IMR-90 (cell line): Measurements from ENCODE around the gene C3orf18. TPM values are rescaled to one million over a fixed set of nuclear protein-coding genes. Genes with fewer than 3 reads are reported as not detected.
A peak's percentile ranks its signal among the peaks of the same experiment; 100 is the strongest.

Experiments used
- ATAC-seq: fragments of 200-7000 bp; cut with Tn5 transposase; 2 replicates; pipeline ENCODE4 v1.9.1; 2020; ENCODE audit warnings: low read depth, mild to moderate bottlenecking, moderate library complexity
- BruUV-seq: library from RNA; stranded (reverse); fragments of 400-500 nt; replicated peaks from 2 replicates; lab custom pipeline; 2021; lab: Mats Ljungman, UMichigan
- CTCF ChIA-PET: fragments of 300-600 bp; formaldehyde crosslinking; extraction: SDS; loops from one replicate; lab custom pipeline; 2021; ENCODE audit warnings: antibody characterized with exemption; lab: Yijun Ruan, JAX
- POLR2A ChIA-PET: fragments of 300-600 bp; sonication (Branson Sonifier 250); formaldehyde crosslinking; loops from one replicate; lab custom pipeline; 2022; ENCODE audit warnings: antibody characterized with exemption; ENCODE audit not compliant: unreplicated experiment; lab: Charles Lee
- DNase-seq: peaks from one replicate; pipeline ENCODE4 v3.0.0; 2013
- H2AFZ ChIP-seq: replicated peaks from 2 replicates; pipeline ENCODE3; 2013; ENCODE audit warnings: low read length, mild to moderate bottlenecking; ENCODE audit not compliant: poor library complexity
- H2AK5ac ChIP-seq: 2 replicates; pipeline ENCODE4 v1.6.1; 2013; ENCODE audit warnings: low read depth, low read length, inconsistent platforms
- H2AK9ac ChIP-seq: replicated peaks from 2 replicates; pipeline ENCODE3; 2013; ENCODE audit warnings: mild to moderate bottlenecking, low read depth, low read length, moderate library complexity; ENCODE audit not compliant: poor library complexity
- H2BK120ac ChIP-seq: 2 replicates; pipeline ENCODE4 v1.6.1; 2013; ENCODE audit warnings: low read depth, low read length, inconsistent platforms
- H2BK15ac ChIP-seq: 3 replicates; pipeline ENCODE4 v1.6.1; 2013; ENCODE audit warnings: low read depth, low read length, inconsistent platforms
- H2BK20ac ChIP-seq: 2 replicates; pipeline ENCODE4 v1.6.1; 2013; ENCODE audit warnings: low read depth, mild to moderate bottlenecking, inconsistent platforms, low read length, moderate library complexity
- H2BK5ac ChIP-seq: 2 replicates; pipeline ENCODE4 v1.6.1; 2013; ENCODE audit warnings: mild to moderate bottlenecking, low read depth, low read length, inconsistent platforms; ENCODE audit not compliant: poor library complexity, severe bottlenecking
- H3K14ac ChIP-seq: replicated peaks from 2 replicates; pipeline ENCODE4 v1.6.1; 2013; ENCODE audit warnings: low read depth, low read length, inconsistent platforms
- H3K18ac ChIP-seq: 2 replicates; pipeline ENCODE4 v1.6.1; 2013; ENCODE audit warnings: low read depth, low read length, control low read depth
- H3K23ac ChIP-seq: 2 replicates; pipeline ENCODE4 v1.6.1; 2013; ENCODE audit warnings: low read depth, low read length, inconsistent platforms
- H3K27ac ChIP-seq: 2 replicates; pipeline ENCODE4 v1.5.1; 2013; ENCODE audit warnings: mild to moderate bottlenecking, control low read depth, low read length; ENCODE audit not compliant: insufficient read depth
- H3K27me3 ChIP-seq: 2 replicates; pipeline ENCODE4 v1.6.1; 2013; ENCODE audit warnings: low read length; ENCODE audit not compliant: control insufficient read depth, insufficient read depth
- H3K36me3 ChIP-seq: 2 replicates; pipeline ENCODE4 v1.6.1; 2013; ENCODE audit warnings: low read length, mixed read lengths; ENCODE audit not compliant: control insufficient read depth, insufficient read depth
- H3K4ac ChIP-seq: 2 replicates; pipeline ENCODE4 v1.6.1; 2013; ENCODE audit warnings: low read depth, low read length, inconsistent platforms
- H3K4me1 ChIP-seq: 2 replicates; pipeline ENCODE4 v1.6.1; 2013; ENCODE audit warnings: low read length, mixed read lengths; ENCODE audit not compliant: control insufficient read depth, insufficient read depth
- H3K4me2 ChIP-seq: 2 replicates; pipeline ENCODE4 v1.6.1; 2013; ENCODE audit warnings: low read depth, mild to moderate bottlenecking, control low read depth, low read length, moderate library complexity
- H3K4me3 ChIP-seq: 2 replicates; pipeline ENCODE4 v1.5.1; 2013; ENCODE audit warnings: low read depth, mild to moderate bottlenecking, control low read depth, low read length, moderate library complexity; ENCODE audit not compliant: insufficient read depth
- H3K56ac ChIP-seq: 2 replicates; pipeline ENCODE4 v1.6.1; 2013; ENCODE audit warnings: low read length, inconsistent platforms; ENCODE audit not compliant: insufficient read depth; ENCODE audit errors: extremely low read depth
- H3K79me1 ChIP-seq, 2 experiments: 2 replicates each; pipeline ENCODE4 v1.6.1; 2013; ENCODE audit warnings: low read length in 2 of 2, inconsistent platforms in 1 of 2, low read depth in 1 of 2
- H3K9ac ChIP-seq: 2 replicates; pipeline ENCODE4 v1.6.1; 2013; ENCODE audit warnings: low read depth, low read length, control low read depth
- H3K9me1 ChIP-seq: 2 replicates; pipeline ENCODE4 v1.6.1; 2013; ENCODE audit warnings: low read length, inconsistent platforms; ENCODE audit not compliant: insufficient read depth
- H3K9me3 ChIP-seq: 2 replicates; pipeline ENCODE4 v1.6.1; 2013; ENCODE audit warnings: low read length; ENCODE audit not compliant: control insufficient read depth, insufficient read depth
- H4K20me1 ChIP-seq: 2 replicates; pipeline ENCODE4 v1.6.1; 2013; ENCODE audit warnings: low read length, inconsistent platforms; ENCODE audit not compliant: insufficient read depth
- H4K5ac ChIP-seq: 2 replicates; pipeline ENCODE4 v1.6.1; 2013; ENCODE audit warnings: mild to moderate bottlenecking, low read depth, low read length, control low read depth
- H4K8ac ChIP-seq, 2 experiments: 2 replicates each; pipeline ENCODE4 v1.6.1; 2013; ENCODE audit warnings: low read depth in 2 of 2, low read length in 2 of 2, control low read depth in 1 of 2, inconsistent platforms in 1 of 2
- H4K91ac ChIP-seq: 2 replicates; pipeline ENCODE4 v1.6.1; 2013; ENCODE audit warnings: low read depth, low read length, inconsistent platforms; ENCODE audit not compliant: insufficient read depth
- BHLHE40 ChIP-seq: fragments of 150-350 bp; IDR thresholded peaks from 2 replicates; pipeline ENCODE4 v1.6.1; 2016; ENCODE audit warnings: mild to moderate bottlenecking, low read depth, low read length
- CEBPB ChIP-seq: IDR thresholded peaks from 2 replicates; pipeline ENCODE4 v1.6.1; 2012; ENCODE audit warnings: low read depth, low read length, improper control_type of control experiment
- WGBS, 2 experiments: methylation state at CpG; one replicate each; pipeline versions ENCODE4 v1.1.5 to v1.1.7; 2013; ENCODE audit warnings: missing lambda C conversion rate in 2 of 2; ENCODE audit not compliant: insufficient read length in 1 of 2; ENCODE audit errors: extremely low coverage in 2 of 2; 5-methylcytosine and 5-hydroxymethylcytosine counted together
- dilution Hi-C: fragments of 300-500 bp; cut with HindIII; formaldehyde crosslinking; loops from one replicate; pipeline ENCODE4 v1.14.3; 2018; ENCODE audit warnings: low sequenced_read_pairs; ENCODE audit not compliant: unreplicated experiment
- in situ Hi-C: fragments of 300-500 bp; cut with MboI; formaldehyde crosslinking; loops from 3 replicates; pipeline ENCODE4 v1.14.3; 2019; ENCODE audit warnings: low sequenced_read_pairs, inconsistent platforms, mixed read lengths
- intact Hi-C: fragments of 100-400 bp; cut with micrococcal nuclease; formaldehyde crosslinking; loops from 2 replicates; pipeline ENCODE4 v1.10.0; 2022
- polyA plus RNA-seq, 3 experiments: library from polyadenylated mRNA; depleted of rRNA; stranded (reverse); fragments of >200 nt; gene quantifications; 2 replicates each; pipeline ENCODE4 v1.2.3, GENCODE V29; 2012; ENCODE audit warnings: low replicate concordance in 1 of 3
- total RNA-seq: library from RNA; depleted of rRNA; stranded (reverse); fragments of >200 nt; gene quantifications from 2 replicates; pipeline ENCODE4 v1.2.3, GENCODE V29; 2012

Gene C3orf18
- total and polyA plus RNA-seq, 2 of the 4 experiments (the other 2 are of a cell fraction) = 6.8 to 10.6 TPM

DNA sequence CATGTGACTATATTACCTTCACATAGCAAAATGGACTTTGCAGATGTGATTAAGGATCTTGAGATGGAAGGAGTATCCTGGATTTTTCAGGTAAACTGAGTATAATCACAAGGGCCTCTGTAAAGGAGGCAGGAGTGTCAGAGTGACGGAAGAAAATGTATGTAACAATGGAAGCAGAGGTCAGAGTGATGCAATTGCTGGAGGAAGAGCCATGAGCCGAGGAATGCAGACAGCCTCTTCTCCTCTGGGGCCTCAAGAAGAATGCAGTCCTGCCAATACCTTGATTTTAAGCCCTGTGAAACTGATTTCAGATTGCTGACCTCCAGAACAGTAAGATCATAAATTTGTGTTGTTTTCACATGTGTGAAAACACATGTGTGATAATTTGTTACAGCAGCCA, 16.8 kb upstream of the C3orf18 start:
- in situ Hi-C loops = no loop called here
- Histone ChIP-seq H2AK5ac (no peak overlapping the region), H3K4ac (no peak overlapping the region), H2AK9ac (no peak overlapping the region), H2BK15ac (no peak overlapping the region), H3K23ac (no peak overlapping the region), H4K91ac (no peak overlapping the region), H2BK5ac (no peak overlapping the region), H3K9me1 (no peaks in the 10 kb centered on the region), H3K9me3 (no peaks in the 10 kb centered on the region), H3K4me1 (no peaks in the 10 kb centered on the region), H3K9ac (no peak overlapping the region), H3K18ac (no peak overlapping the region), H4K20me1 (no peaks in the 10 kb centered on the region), H3K27me3 (no peaks in the 10 kb centered on the region), H2AFZ (no peak overlapping the region), H3K14ac (no peak overlapping the region), H3K27ac (no peak overlapping the region), H3K4me2 (no peak overlapping the region), H4K5ac (no peak overlapping the region), H3K4me3 (no peak overlapping the region), H2BK120ac (no peak overlapping the region), H3K36me3 (peaks cover 26% of the 10 kb centered on the region; the same call in 1 of the 2 replicates), H4K8ac (no peak overlapping the region), H3K79me1 (no peaks in the 10 kb centered on the region), H3K56ac (no peak overlapping the region), H2BK20ac (no peak overlapping the region)
- CTCF ChIA-PET = no interaction called here
- intact Hi-C loops = no loop called here
- 100% methylated on average over 1 of the region's 2 CpGs; no CpG with 5 or more reads in 1 of the 2 experiments for WGBS, 2 experiments
- dilution Hi-C loops = no loop called here
- DNase-seq (no peak), ATAC-seq (no peak)
- POLR2A ChIA-PET = no interaction called here
- no peak for TF ChIP-seq BHLHE40
- TF ChIP-seq CEBPB = peak; percentile 42; the same call in 1 of the 2 replicates
- no TSS peak for BruUV-seq
